Activated CD8-positive, alpha-beta T cell treated with anti-CD3 and anti-CD28 coated beads, Interleukin-2, amount 10 ng/mL, durations not matched to agents 7 days and 5 days (primary cell): ENCODE results near the gene EFCAB14. TPM values are rescaled to one million over a fixed set of nuclear protein-coding genes. Genes with fewer than 3 reads are reported as not detected.

Experiments used
- ATAC-seq: fragments of 150-1000 bp; cut with Tn5 transposase; one replicate; pipeline ENCODE4 v1.10.0; 2021; ENCODE audit warnings: moderate library complexity
- CTCF ChIA-PET: fragments of 350-600 bp; sonication (Branson Sonifier 250); formaldehyde crosslinking; loops from one replicate; lab custom pipeline; 2021; ENCODE audit warnings: antibody characterized with exemption; lab: Charles Lee
- POLR2A ChIA-PET: fragments of 350-600 bp; sonication (Branson Sonifier 250); formaldehyde crosslinking; loops from one replicate; lab custom pipeline; 2021; ENCODE audit warnings: antibody characterized with exemption; lab: Charles Lee
- DNase-seq: peaks from one replicate; pipeline ENCODE4 v3.0.0-alpha.2; 2020
- H3K27ac Mint-ChIP-seq: one replicate; pipeline ENCODE4 v1.8.0; 2021; ENCODE audit warnings: mild to moderate bottlenecking, mixed read lengths
- H3K27me3 Mint-ChIP-seq: one replicate; pipeline ENCODE4 v1.8.0; 2021; ENCODE audit warnings: low read depth, mixed read lengths
- H3K36me3 Mint-ChIP-seq: one replicate; pipeline ENCODE4 v1.8.0; 2021; ENCODE audit warnings: low read depth, mixed read lengths
- H3K4me1 Mint-ChIP-seq: one replicate; pipeline ENCODE4 v1.8.0; 2021; ENCODE audit warnings: low read depth, mixed read lengths
- H3K4me3 Mint-ChIP-seq: one replicate; pipeline ENCODE4 v1.8.0; 2021; ENCODE audit warnings: mild to moderate bottlenecking, mixed read lengths
- H3K9me3 Mint-ChIP-seq: one replicate; pipeline ENCODE4 v1.8.0; 2022; ENCODE audit warnings: mixed read lengths; ENCODE audit not compliant: insufficient read depth
- total RNA-seq, 2 experiments: library from RNA; stranded (reverse); gene quantifications; one replicate each; pipeline ENCODE4 v1.2.3, GENCODE V29; 2021

EFCAB14 gene
- total RNA-seq, 2 experiments from 2014 or later: 81.4 to 85.1 TPM

GRCh38 chr1:46681333-46682034 is 37.4 kb downstream of the EFCAB14 start:
- Mint-ChIP-seq H3K4me1 (peaks cover 14% of the 10 kb centered on the region), H3K36me3 (peaks cover 70% of the 10 kb centered on the region), H3K4me3 (no peak overlapping the region), H3K27ac (no peak overlapping the region), H3K9me3 (no peaks in the 10 kb centered on the region), H3K27me3 (no peaks in the 10 kb centered on the region)
- ATAC-seq: no peak
- DNase-seq: no peak
- POLR2A ChIA-PET: interaction anchor here (0.6 kb wide), 1 partner anchor 14 kb away, joined by 3 read pairs; no protein-coding TSS in a partner anchor
- CTCF ChIA-PET: no interaction called here

GRCh38 chr1:46679789-46680573 is 38.9 kb downstream of the EFCAB14 start:
- peaks cover 73% of the 10 kb centered on the region for H3K36me3 Mint-ChIP-seq
- no peaks in the 10 kb centered on the region for H3K9me3 Mint-ChIP-seq
- POLR2A ChIA-PET: no interaction called here
- no peak overlapping the region for H3K4me3 Mint-ChIP-seq
- ATAC-seq: no peak
- peaks cover 28% of the 10 kb centered on the region for H3K4me1 Mint-ChIP-seq
- no peak overlapping the region for H3K27ac Mint-ChIP-seq
- no peaks in the 10 kb centered on the region for H3K27me3 Mint-ChIP-seq
- DNase-seq: no peak
- CTCF ChIA-PET: interaction anchor here (1.1 kb wide), 1 partner anchor 24 kb away, joined by 3 read pairs; no protein-coding TSS in a partner anchor

- Mint-ChIP-seq H3K4me1 (peaks cover 39% of the 10 kb centered on the region), H3K4me3 (no peak overlapping the region), H3K36me3 (peaks cover 70% of the 10 kb centered on the region), H3K27me3 (no peaks in the 10 kb centered on the region), H3K27ac (peak overlapping the region; percentile 91), H3K9me3 (no peaks in the 10 kb centered on the region)
- CTCF ChIA-PET: interaction anchor here (1.1 to 2.9 kb wide), 8 partner anchors 8 to 150 kb away, joined by 3 to 15 read pairs (median 4); partner anchors contain the start of gene ATPAF1
- ATAC-seq: no peak
- DNase-seq: no peak
- POLR2A ChIA-PET: interaction anchor here (1.2 to 1.6 kb wide), 2 partner anchors 10 to 73 kb away, joined by 4 to 5 read pairs; partner anchors contain the start of gene MKNK1
Observed at GRCh38 chr1:46677339-46677738, 41.6 kb downstream of the EFCAB14 start.

- ChIA-PET CTCF (interaction anchor here (0.6 to 2.9 kb wide), 11 partner anchors 9 to 1854 kb away, joined by 3 to 15 read pairs (median 4); partner anchors contain the start of gene ATPAF1), POLR2A (interaction anchor here (1.2 to 1.6 kb wide), 2 partner anchors 9 to 72 kb away, joined by 4 to 5 read pairs; partner anchors contain the start of gene MKNK1)
- Mint-ChIP-seq H3K9me3 (no peaks in the 10 kb centered on the region), H3K4me1 (peaks cover 39% of the 10 kb centered on the region), H3K4me3 (peak overlapping the region; percentile 6), H3K27ac (peak overlapping the region; percentile 91), H3K27me3 (no peaks in the 10 kb centered on the region), H3K36me3 (peaks cover 63% of the 10 kb centered on the region)
- DNase-seq (no peak), ATAC-seq (no peak)
Observed at GRCh38 chr1:46676531-46676930, 42.4 kb downstream of the EFCAB14 start.

- Mint-ChIP-seq H3K27ac (peak overlapping the region; percentile 91), H3K27me3 (no peaks in the 10 kb centered on the region), H3K4me3 (peak overlapping the region; percentile 39), H3K9me3 (no peaks in the 10 kb centered on the region), H3K36me3 (peaks cover 58% of the 10 kb centered on the region), H3K4me1 (peaks cover 39% of the 10 kb centered on the region)
- POLR2A ChIA-PET: interaction anchor here (0.5 to 1.6 kb wide), 2 partner anchors 8 to 18 kb away, joined by 5 read pairs; no protein-coding TSS in a partner anchor
- ATAC-seq (peak; percentile 91), DNase-seq (peak; percentile 31)
- CTCF ChIA-PET: interaction anchor here (0.9 to 2.9 kb wide), 11 partner anchors 9 to 234 kb away, joined by 3 to 15 read pairs (median 4); partner anchors contain the start of gene ATPAF1
Observed at GRCh38 chr1:46675549-46676314, 43.2 kb downstream of the EFCAB14 start.

- peaks cover 39% of the 10 kb centered on the region for H3K4me1 Mint-ChIP-seq
- POLR2A ChIA-PET: interaction anchor here (0.7 to 1.1 kb wide), 2 partner anchors 45 to 333 kb away, joined by 3 to 4 read pairs; partner anchors contain the start of genes EFCAB14 and NSUN4
- H3K27me3 Mint-ChIP-seq: no peaks in the 10 kb centered on the region
- CTCF ChIA-PET: no interaction called here
- no peaks in the 10 kb centered on the region for H3K9me3 Mint-ChIP-seq
- H3K4me3 Mint-ChIP-seq: no peak overlapping the region
- peak; percentile 20 for ATAC-seq
- H3K27ac Mint-ChIP-seq: peak overlapping the region; percentile 3
- peaks cover 43% of the 10 kb centered on the region for H3K36me3 Mint-ChIP-seq
- peak; percentile 33 for DNase-seq
Observed at GRCh38 chr1:46673749-46674182, 45.1 kb downstream of the EFCAB14 start.

- ChIA-PET CTCF (no interaction called here), POLR2A (no interaction called here)
- Mint-ChIP-seq H3K36me3 (peaks cover 34% of the 10 kb centered on the region), H3K27ac (no peak overlapping the region), H3K9me3 (no peaks in the 10 kb centered on the region), H3K4me1 (peaks cover 39% of the 10 kb centered on the region), H3K4me3 (no peak overlapping the region), H3K27me3 (no peaks in the 10 kb centered on the region)
- ATAC-seq: no peak
- no peak for DNase-seq
Observed at GRCh38 chr1:46672696-46673095, 46.2 kb downstream of the EFCAB14 start.

GRCh38 chr1:46671554-46671953 is 47.4 kb downstream of the EFCAB14 start, which contains the start of gene TEX38:
Gene TEX38, plus strand, starts transcription at chr1:46671854. Its CDS starts 81 bp downstream, at chr1:46671935.
- no peak within 1 kb of the TSS for H3K4me3 Mint-ChIP-seq
- H3K27ac Mint-ChIP-seq: no peak within 1 kb of the TSS
- CTCF ChIA-PET: no interaction called here
- no peaks in the 10 kb centered on the region for H3K9me3 Mint-ChIP-seq
- peaks cover 25% of the 10 kb centered on the region for H3K36me3 Mint-ChIP-seq
- no peak for DNase-seq
- no peaks in the 10 kb centered on the region for H3K27me3 Mint-ChIP-seq
- no peak for ATAC-seq
- POLR2A ChIA-PET: no interaction called here
- peaks cover 37% of the 10 kb centered on the region for H3K4me1 Mint-ChIP-seq

GRCh38 chr1:46670134-46670533 is 48.8 kb downstream of the EFCAB14 start:
- DNase-seq (no peak), ATAC-seq (no peak)
- Mint-ChIP-seq H3K9me3 (no peaks in the 10 kb centered on the region), H3K27me3 (no peaks in the 10 kb centered on the region), H3K27ac (no peak overlapping the region), H3K4me3 (no peak overlapping the region), H3K36me3 (peaks cover 14% of the 10 kb centered on the region), H3K4me1 (peaks cover 28% of the 10 kb centered on the region)
- POLR2A ChIA-PET: no interaction called here
- CTCF ChIA-PET: no interaction called here

GRCh38 chr1:46667782-46668760 is 50.8 kb downstream of the EFCAB14 start, which contains the start of gene ATPAF1:
Gene ATPAF1, minus strand, starts transcription at chr1:46668364. Its CDS starts 42 bp downstream, at chr1:46668322.
- Mint-ChIP-seq H3K27me3 (no peaks in the 10 kb centered on the region), H3K36me3 (peaks cover 21% of the 10 kb centered on the region), H3K27ac (peak within 1 kb of the TSS; percentile 68), H3K9me3 (no peaks in the 10 kb centered on the region), H3K4me3 (peak within 1 kb of the TSS; percentile 84), H3K4me1 (peaks cover 15% of the 10 kb centered on the region)
- ChIA-PET CTCF (interaction anchor here (1.3 to 2.5 kb wide), 5 partner anchors 8 to 51 kb away, joined by 3 to 15 read pairs (median 6); partner anchors contain the start of genes EFCAB14 and MOB3C), POLR2A (interaction anchor here (0.6 to 1.8 kb wide), 4 partner anchors 8 to 64 kb away, joined by 3 to 8 read pairs (median 6); partner anchors contain the start of genes EFCAB14, MKNK1 and MOB3C)
- ATAC-seq: peak; percentile 84
- DNase-seq: peak; percentile 69
